Neural progenitor cell (in vitro differentiated cells): ENCODE results near the gene OCIAD2.
"Not testable (repeated sequence)": the region's sequence is repeated elsewhere in the genome, so short reads cannot be mapped to it uniquely, and the experiment has no call there.

Experiments used
- CTCF ChIP-seq: fragments of 200-600 bp; sonication (generic); IDR thresholded peaks from 2 replicates; pipeline ENCODE4 v1.5.1; 2017; ENCODE audit warnings: antibody characterized with exemption, mild to moderate bottlenecking
- EZH2phosphoT487 ChIP-seq: fragments of 200-600 bp; sonication (generic); IDR thresholded peaks from 2 replicates; pipeline ENCODE4 v1.6.1; 2017; ENCODE audit warnings: antibody characterized with exemption

GRCh38 chr4:48881646-48882045 lies 24.9 kb downstream of the OCIAD2 start:
- TF ChIP-seq CTCF, EZH2phosphoT487: not testable (repeated sequence)
